ENCODE results near the gene CPEB3.

- TF ChIP-seq CTCF (IDR thresholded peaks at IDR 0.05): no peak
- TF ChIP-seq POLR2A (IDR thresholded peaks at IDR 0.05): no peak
These were observed 224.5 kb downstream of the CPEB3 start for GRCh38 chr10:92066386-92066785.
